SK-N-SH treated with all-trans-retinoic acid at 6 μM for 48 hours (cell line): ENCODE measurements around the gene SNX8.

Experiments
- ATAC-seq: fragments of 200-7000 bp; cut with Tn5 transposase; 3 replicates; pipeline ENCODE4 v1.9.1; 2020; ENCODE audit warnings: mild to moderate bottlenecking, moderate library complexity
- ARNTL ChIP-seq: fragments of 450-650 bp; formaldehyde crosslinking; IDR thresholded peaks from 2 replicates; pipeline ENCODE4 v1.5.0; 2020; ENCODE audit warnings: low read depth, mild to moderate bottlenecking, moderate library complexity, borderline replicate concordance
- BACH2 ChIP-seq: fragments of 250-450 bp; sonication (Bioruptor Pico); IDR thresholded peaks from 2 replicates; pipeline ENCODE4 v1.9.0; 2021; ENCODE audit warnings: mild to moderate bottlenecking, borderline replicate concordance
- CREB5 ChIP-seq: fragments of 250-450 bp; sonication (Bioruptor Pico); IDR thresholded peaks from 2 replicates; pipeline ENCODE4 v1.5.1; 2020; ENCODE audit warnings: low read depth, mild to moderate bottlenecking, moderate library complexity
- CSDC2 ChIP-seq: fragments of 250-450 bp; sonication (Bioruptor Pico); IDR thresholded peaks from 2 replicates; pipeline ENCODE4 v1.5.0; 2020; ENCODE audit warnings: mild to moderate bottlenecking, moderate library complexity
- ESRRG ChIP-seq: fragments of 250-450 bp; sonication (Bioruptor Pico); IDR thresholded peaks from 2 replicates; pipeline ENCODE4 v1.6.1; 2021; ENCODE audit warnings: mild to moderate bottlenecking
- GLIS3 ChIP-seq: fragments of 250-450 bp; sonication (Bioruptor Pico); IDR thresholded peaks from 2 replicates; pipeline ENCODE4 v1.5.0; 2020; ENCODE audit warnings: mild to moderate bottlenecking, moderate library complexity
- ISL1 ChIP-seq: fragments of 250-450 bp; sonication (Bioruptor Pico); IDR thresholded peaks from 2 replicates; pipeline ENCODE4 v2.1.2; 2022; ENCODE audit warnings: mild to moderate bottlenecking, moderate library complexity
- OSR1 ChIP-seq: fragments of 250-450 bp; sonication (Bioruptor Pico); IDR thresholded peaks from 2 replicates; pipeline ENCODE4 v1.8.0; 2022; ENCODE audit warnings: moderate library complexity, mild to moderate bottlenecking, inconsistent platforms
- PATZ1 ChIP-seq: fragments of 250-450 bp; sonication (Bioruptor Pico); IDR thresholded peaks from 2 replicates; pipeline ENCODE4 v1.8.0; 2020; ENCODE audit warnings: mild to moderate bottlenecking, moderate library complexity, borderline replicate concordance
- PPARA ChIP-seq: fragments of 250-450 bp; sonication (Bioruptor Pico); IDR thresholded peaks from 2 replicates; pipeline ENCODE4 v1.5.0; 2020; ENCODE audit warnings: mild to moderate bottlenecking, borderline replicate concordance
- RARB ChIP-seq: fragments of 250-450 bp; sonication (Bioruptor Pico); IDR thresholded peaks from 2 replicates; pipeline ENCODE4 v1.8.0; 2021; ENCODE audit warnings: mild to moderate bottlenecking, moderate library complexity
- SNAI2 ChIP-seq: fragments of 250-450 bp; sonication (Bioruptor Pico); IDR thresholded peaks from 2 replicates; pipeline ENCODE4 v1.5.0; 2020; ENCODE audit warnings: mild to moderate bottlenecking, moderate library complexity
- TCF4 ChIP-seq: fragments of 250-450 bp; sonication (Bioruptor Pico); IDR thresholded peaks from 2 replicates; pipeline ENCODE4 v1.8.0; 2021; ENCODE audit warnings: mild to moderate bottlenecking, moderate library complexity, borderline replicate concordance
- TOX ChIP-seq: fragments of 250-450 bp; sonication (Bioruptor Pico); IDR thresholded peaks from 2 replicates; pipeline ENCODE4 v1.8.0; 2021; ENCODE audit warnings: mild to moderate bottlenecking, moderate library complexity, borderline replicate concordance
- ZC3H10 ChIP-seq: fragments of 250-450 bp; sonication (Bioruptor Pico); IDR thresholded peaks from 2 replicates; pipeline ENCODE4 v1.5.1; 2021; ENCODE audit warnings: mild to moderate bottlenecking, moderate library complexity
- ZFP3 ChIP-seq: fragments of 250-450 bp; sonication (Bioruptor Pico); IDR thresholded peaks from 2 replicates; pipeline ENCODE4 v1.5.0; 2020; ENCODE audit warnings: mild to moderate bottlenecking, moderate library complexity
- ZFP30 ChIP-seq: fragments of 450-650 bp; formaldehyde crosslinking; IDR thresholded peaks from 2 replicates; pipeline ENCODE4 v1.5.0; 2022; ENCODE audit warnings: mild to moderate bottlenecking, moderate library complexity
- ZNF565 ChIP-seq: fragments of 450-650 bp; formaldehyde crosslinking; conservative IDR thresholded peaks from 2 replicates; pipeline ENCODE4 v1.5.0; 2020; ENCODE audit warnings: low read depth, mild to moderate bottlenecking, moderate library complexity
- ZNF70 ChIP-seq: fragments of 450-650 bp; formaldehyde crosslinking; IDR thresholded peaks from 2 replicates; pipeline ENCODE4 v1.5.0; 2020; ENCODE audit warnings: mild to moderate bottlenecking, moderate library complexity
- TF ChIP-seq, protein P1 (sequence below): fragments of 250-450 bp; sonication (Bioruptor Pico); IDR thresholded peaks from 2 replicates; pipeline ENCODE4 v1.5.0; 2020; ENCODE audit warnings: mild to moderate bottlenecking, moderate library complexity

SNX8 gene

DNA sequence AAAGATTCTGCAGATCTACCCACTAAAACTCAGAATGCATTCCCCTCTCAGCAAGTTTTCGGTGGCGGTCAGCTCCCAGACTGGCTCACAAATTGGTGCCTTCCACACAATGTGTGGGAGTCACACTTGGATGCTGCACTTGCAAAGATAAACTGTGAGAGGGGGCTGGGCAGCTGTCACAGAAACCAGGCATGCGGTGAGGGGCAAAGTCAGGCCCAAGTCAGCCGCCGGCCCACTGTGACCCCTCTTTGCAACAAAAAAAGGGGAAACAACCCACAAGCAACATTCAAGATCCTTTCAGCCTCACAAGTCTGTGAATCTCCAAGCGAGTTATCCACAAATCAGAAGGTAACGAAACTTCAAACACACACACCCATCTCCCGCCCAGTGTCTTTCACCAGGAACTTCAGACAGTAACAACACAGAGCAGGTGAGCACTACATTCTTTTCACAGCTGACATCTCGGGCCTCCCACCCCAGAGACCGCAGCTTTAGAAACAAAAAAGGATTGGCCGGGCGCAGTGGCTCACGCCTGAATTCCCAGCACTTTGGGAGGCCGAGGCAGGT is 32.0 kb downstream of the SNX8 start:
- ATAC-seq: no peak
- TF ChIP-seq TCF4 (CRISPR knock-in tag): no peak
- no peak for TF ChIP-seq ZNF565 (CRISPR knock-in tag)
- no peak for TF ChIP-seq ESRRG (CRISPR knock-in tag)
- TF ChIP-seq ZNF70 (CRISPR knock-in tag): no peak
- TF ChIP-seq PPARA (CRISPR knock-in tag): no peak
- no peak for TF ChIP-seq ISL1 (CRISPR knock-in tag)
- TF ChIP-seq GLIS3 (CRISPR knock-in tag): no peak
- no peak for TF ChIP-seq TOX (CRISPR knock-in tag)
- no peak for TF ChIP-seq ZFP3 (CRISPR knock-in tag)
- TF ChIP-seq CREB5: no peak
- TF ChIP-seq OSR1 (CRISPR knock-in tag): no peak
- no peak for TF ChIP-seq ZFP30 (CRISPR knock-in tag)
- no peak for TF ChIP-seq PATZ1 (CRISPR knock-in tag)
- no peak for TF ChIP-seq SNAI2 (CRISPR knock-in tag)
- no peak for TF ChIP-seq ZC3H10 (CRISPR knock-in tag)
- TF ChIP-seq, protein P1, sequence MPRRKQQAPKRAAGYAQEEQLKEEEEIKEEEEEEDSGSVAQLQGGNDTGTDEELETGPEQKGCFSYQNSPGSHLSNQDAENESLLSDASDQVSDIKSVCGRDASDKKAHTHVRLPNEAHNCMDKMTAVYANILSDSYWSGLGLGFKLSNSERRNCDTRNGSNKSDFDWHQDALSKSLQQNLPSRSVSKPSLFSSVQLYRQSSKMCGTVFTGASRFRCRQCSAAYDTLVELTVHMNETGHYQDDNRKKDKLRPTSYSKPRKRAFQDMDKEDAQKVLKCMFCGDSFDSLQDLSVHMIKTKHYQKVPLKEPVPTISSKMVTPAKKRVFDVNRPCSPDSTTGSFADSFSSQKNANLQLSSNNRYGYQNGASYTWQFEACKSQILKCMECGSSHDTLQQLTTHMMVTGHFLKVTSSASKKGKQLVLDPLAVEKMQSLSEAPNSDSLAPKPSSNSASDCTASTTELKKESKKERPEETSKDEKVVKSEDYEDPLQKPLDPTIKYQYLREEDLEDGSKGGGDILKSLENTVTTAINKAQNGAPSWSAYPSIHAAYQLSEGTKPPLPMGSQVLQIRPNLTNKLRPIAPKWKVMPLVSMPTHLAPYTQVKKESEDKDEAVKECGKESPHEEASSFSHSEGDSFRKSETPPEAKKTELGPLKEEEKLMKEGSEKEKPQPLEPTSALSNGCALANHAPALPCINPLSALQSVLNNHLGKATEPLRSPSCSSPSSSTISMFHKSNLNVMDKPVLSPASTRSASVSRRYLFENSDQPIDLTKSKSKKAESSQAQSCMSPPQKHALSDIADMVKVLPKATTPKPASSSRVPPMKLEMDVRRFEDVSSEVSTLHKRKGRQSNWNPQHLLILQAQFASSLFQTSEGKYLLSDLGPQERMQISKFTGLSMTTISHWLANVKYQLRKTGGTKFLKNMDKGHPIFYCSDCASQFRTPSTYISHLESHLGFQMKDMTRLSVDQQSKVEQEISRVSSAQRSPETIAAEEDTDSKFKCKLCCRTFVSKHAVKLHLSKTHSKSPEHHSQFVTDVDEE: no peak
- TF ChIP-seq RARB (CRISPR knock-in tag): no peak
- TF ChIP-seq ARNTL (CRISPR knock-in tag): no peak

- ATAC-seq: peak; percentile 54
- TF ChIP-seq TOX (CRISPR knock-in tag) (no peak), OSR1 (CRISPR knock-in tag) (no peak), TCF4 (CRISPR knock-in tag) (0 out of 2 replicates have a peak, but pooled peaks have one; percentile 38), CREB5 (no peak), ZNF565 (CRISPR knock-in tag) (no peak)
Observed at GRCh38 chr7:2281541-2281940, 32.7 kb downstream of the SNX8 start.

GRCh38 chr7:2280424-2280823 is 33.8 kb downstream of the SNX8 start:
- no peak for TF ChIP-seq ZFP3 (CRISPR knock-in tag)
- TF ChIP-seq ISL1 (CRISPR knock-in tag): no peak
- no peak for TF ChIP-seq TOX (CRISPR knock-in tag)
- TF ChIP-seq CREB5: no peak
- ATAC-seq: no peak

DNA sequence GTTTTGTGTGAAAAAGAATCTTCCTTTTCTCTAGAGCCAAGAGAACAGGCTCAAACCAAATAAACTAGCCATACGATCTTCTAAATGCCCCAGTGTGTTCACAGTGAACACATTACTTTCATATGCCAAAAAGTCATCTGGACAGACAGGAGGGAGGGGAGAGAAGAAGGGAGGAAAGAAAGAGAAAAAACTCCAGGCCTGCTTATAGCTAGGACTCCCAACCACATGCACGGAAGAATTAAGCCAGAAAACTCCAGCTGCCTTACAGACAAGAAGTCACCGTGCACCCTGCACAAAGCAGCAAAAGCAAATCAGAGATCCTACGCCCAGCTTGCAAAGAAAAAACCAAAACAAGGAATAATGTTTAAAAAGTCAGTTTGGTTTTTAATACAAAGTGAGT is 34.3 kb downstream of the SNX8 start:
- ATAC-seq: no peak
- TF ChIP-seq ARNTL (CRISPR knock-in tag) (no peak), CREB5 (no peak), CSDC2 (CRISPR knock-in tag) (no peak), GLIS3 (CRISPR knock-in tag) (no peak), BACH2 (CRISPR knock-in tag) (no peak), ZC3H10 (CRISPR knock-in tag) (no peak), ESRRG (CRISPR knock-in tag) (no peak), PPARA (CRISPR knock-in tag) (no peak), SNAI2 (CRISPR knock-in tag) (no peak)
- TF ChIP-seq, protein P1: no peak
